ENCODE measurements around the gene AGMO. TPM values are rescaled to one million over a fixed set of nuclear protein-coding genes. Genes with fewer than 3 reads are reported as not detected.

AGMO gene
- total and polyA plus RNA-seq, 2 donors from 2014 or later = 1.4 to 4.5 TPM

DNA sequence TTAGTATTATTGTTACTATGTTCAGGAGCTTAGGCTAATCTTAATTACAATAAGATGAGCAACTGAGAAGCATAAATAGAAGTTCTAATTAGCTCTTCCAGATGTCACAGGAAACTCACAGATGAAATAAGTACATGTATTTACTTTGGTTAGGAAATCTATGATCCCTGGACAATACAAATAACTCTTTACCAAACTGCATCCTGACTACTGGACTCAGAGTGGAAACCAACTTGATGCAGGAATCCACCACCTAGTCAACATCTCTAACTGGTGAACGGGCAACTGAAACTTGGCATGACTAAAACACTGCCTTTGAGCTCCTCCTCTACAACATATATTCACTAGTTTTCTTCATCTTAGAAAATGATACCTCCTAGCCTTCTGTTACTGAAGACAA lies 193.2 kb downstream of the AGMO start:
- TF ChIP-seq, protein P1, sequence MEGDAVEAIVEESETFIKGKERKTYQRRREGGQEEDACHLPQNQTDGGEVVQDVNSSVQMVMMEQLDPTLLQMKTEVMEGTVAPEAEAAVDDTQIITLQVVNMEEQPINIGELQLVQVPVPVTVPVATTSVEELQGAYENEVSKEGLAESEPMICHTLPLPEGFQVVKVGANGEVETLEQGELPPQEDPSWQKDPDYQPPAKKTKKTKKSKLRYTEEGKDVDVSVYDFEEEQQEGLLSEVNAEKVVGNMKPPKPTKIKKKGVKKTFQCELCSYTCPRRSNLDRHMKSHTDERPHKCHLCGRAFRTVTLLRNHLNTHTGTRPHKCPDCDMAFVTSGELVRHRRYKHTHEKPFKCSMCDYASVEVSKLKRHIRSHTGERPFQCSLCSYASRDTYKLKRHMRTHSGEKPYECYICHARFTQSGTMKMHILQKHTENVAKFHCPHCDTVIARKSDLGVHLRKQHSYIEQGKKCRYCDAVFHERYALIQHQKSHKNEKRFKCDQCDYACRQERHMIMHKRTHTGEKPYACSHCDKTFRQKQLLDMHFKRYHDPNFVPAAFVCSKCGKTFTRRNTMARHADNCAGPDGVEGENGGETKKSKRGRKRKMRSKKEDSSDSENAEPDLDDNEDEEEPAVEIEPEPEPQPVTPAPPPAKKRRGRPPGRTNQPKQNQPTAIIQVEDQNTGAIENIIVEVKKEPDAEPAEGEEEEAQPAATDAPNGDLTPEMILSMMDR (IDR thresholded peaks at IDR 0.05; ENCODE audit: borderline replicate concordance, extremely low read depth, insufficient read depth) = no peak
- Histone ChIP-seq H3K36me3 (ENCODE audit: control insufficient read depth in 2 of 3, insufficient read depth in 3 of 3, low read length in 3 of 3) (no peaks in the 10 kb centered on the region), H3K4me3 (ENCODE audit: low read length in 3 of 3) (no peak overlapping the region), H3K9ac (ENCODE audit: low read length in 3 of 3) (no peak overlapping the region), H3K27ac (ENCODE audit: low read depth in 2 of 2, low read length in 2 of 2) (no peak overlapping the region), H3K4me1 (ENCODE audit: control insufficient read depth in 2 of 3, insufficient read depth in 2 of 3, low read depth in 1 of 3, low read length in 3 of 3) (no peaks in the 10 kb centered on the region), H3K27me3 (ENCODE audit: control insufficient read depth, insufficient read depth, low read length) (no peaks in the 10 kb centered on the region), H3K9me3 (ENCODE audit: control insufficient read depth in 2 of 3, insufficient read depth in 1 of 3, low read length in 3 of 3) (no peaks in the 10 kb centered on the region)
- DNase-seq (no peak), FAIRE-seq (no peak)
- intact Hi-C loops (cut with DNase I) = no loop called here

DNA sequence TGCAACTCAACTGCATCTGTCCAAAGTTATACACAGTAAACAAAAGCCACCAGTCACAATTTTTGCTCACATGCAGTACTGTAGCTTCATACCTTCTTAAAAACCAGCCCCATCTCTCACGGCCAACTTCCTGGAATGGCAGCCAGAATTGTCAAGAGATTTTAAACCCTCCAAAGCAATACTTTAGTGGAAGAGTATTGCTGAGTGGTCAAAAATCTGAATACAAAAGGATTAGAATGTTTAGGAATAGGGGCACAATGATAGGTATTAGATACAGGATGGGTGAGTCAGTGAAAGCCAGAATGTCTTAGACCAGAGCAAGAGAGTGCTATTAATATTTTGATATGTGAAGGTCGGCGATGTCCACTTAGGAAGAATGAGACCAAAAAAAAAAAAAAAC lies 193.9 kb downstream of the AGMO start:
- no peaks in the 10 kb centered on the region for H3K27me3 ChIP-seq (ENCODE audit: control insufficient read depth, insufficient read depth, low read length)
- H3K36me3 ChIP-seq (ENCODE audit: control insufficient read depth in 2 of 3, insufficient read depth in 3 of 3, low read length in 3 of 3) = no peaks in the 10 kb centered on the region
- DNase-seq = no peak
- intact Hi-C loops (cut with DNase I) = no loop called here
- no peak overlapping the region for H3K4me3 ChIP-seq (ENCODE audit: low read length in 3 of 3)
- FAIRE-seq = no peak
- TF ChIP-seq, protein P1 (IDR thresholded peaks at IDR 0.05; ENCODE audit: borderline replicate concordance, extremely low read depth, insufficient read depth) = no peak
- no peak overlapping the region for H3K9ac ChIP-seq (ENCODE audit: low read length in 3 of 3)
- H3K9me3 ChIP-seq (ENCODE audit: control insufficient read depth in 2 of 3, insufficient read depth in 1 of 3, low read length in 3 of 3) = no peaks in the 10 kb centered on the region
- no peaks in the 10 kb centered on the region for H3K4me1 ChIP-seq (ENCODE audit: control insufficient read depth in 2 of 3, insufficient read depth in 2 of 3, low read depth in 1 of 3, low read length in 3 of 3)
- H3K27ac ChIP-seq (ENCODE audit: low read depth in 2 of 2, low read length in 2 of 2) = no peak overlapping the region

DNA sequence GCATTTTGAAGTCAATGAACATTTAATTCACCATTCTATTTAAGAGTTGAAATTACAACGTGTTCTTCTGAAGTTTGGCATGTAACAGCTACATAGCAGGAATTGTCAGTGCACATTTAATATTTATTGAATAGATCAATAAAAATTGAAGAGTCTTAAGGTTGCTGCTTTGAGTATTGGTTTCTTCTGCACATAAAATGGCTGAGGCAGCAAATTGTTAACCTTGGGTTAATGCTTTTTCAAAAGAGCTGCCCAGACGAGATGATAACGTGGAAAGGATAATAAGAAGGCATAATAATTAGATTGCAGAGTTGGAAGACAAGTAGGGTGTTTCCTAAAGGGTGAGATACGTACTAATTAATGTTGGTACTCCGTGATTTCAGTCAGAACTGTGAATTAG lies 203.7 kb downstream of the AGMO start:
- Histone ChIP-seq H3K9me3 (ENCODE audit: control insufficient read depth in 2 of 3, insufficient read depth in 1 of 3, low read length in 3 of 3) (no peaks in the 10 kb centered on the region), H3K9ac (ENCODE audit: low read length in 3 of 3) (no peak overlapping the region), H3K27me3 (ENCODE audit: control insufficient read depth, insufficient read depth, low read length) (no peaks in the 10 kb centered on the region), H3K36me3 (ENCODE audit: control insufficient read depth in 2 of 3, insufficient read depth in 3 of 3, low read length in 3 of 3) (no peaks in the 10 kb centered on the region), H3K4me1 (ENCODE audit: control insufficient read depth in 2 of 3, insufficient read depth in 2 of 3, low read depth in 1 of 3, low read length in 3 of 3) (no peaks in the 10 kb centered on the region), H3K4me3 (ENCODE audit: low read length in 3 of 3) (no peak overlapping the region), H3K27ac (ENCODE audit: low read depth in 2 of 2, low read length in 2 of 2) (no peak overlapping the region)
- intact Hi-C loops (cut with DNase I) = no loop called here
- DNase-seq = no peak
- FAIRE-seq = no peak
- TF ChIP-seq, protein P1 (IDR thresholded peaks at IDR 0.05; ENCODE audit: borderline replicate concordance, extremely low read depth, insufficient read depth) = no peak

Measured in kidney (tissue), 14 donors.